IPS-11a (cell line): ENCODE data around the gene HOXA11.

Experiments
- H3K4me3 ChIP-seq: one replicate; pipeline ENCODE4 v1.5.1; 2013; ENCODE audit warnings: low read depth, low read length, control low read depth

HOXA11 gene

GRCh38 chr7:27185013-27185853, at the start of gene HOXA11:
Gene HOXA11 (minus strand): TSS chr7:27185232. CDS start chr7:27185144, 88 bp downstream.
- no peak within 1 kb of the TSS for H3K4me3 ChIP-seq

- no peak overlapping the region for H3K4me3 ChIP-seq
Observed at GRCh38 chr7:27229448-27229847, 44.4 kb upstream of the HOXA11 start.

GRCh38 chr7:27224983-27225934, 40.2 kb upstream of the HOXA11 start:
- H3K4me3 ChIP-seq = no peak overlapping the region

GRCh38 chr7:27223941-27224575, 39.0 kb upstream of the HOXA11 start:
- no peak overlapping the region for H3K4me3 ChIP-seq

- no peak overlapping the region for H3K4me3 ChIP-seq
Observed at GRCh38 chr7:27221201-27221797, 36.3 kb upstream of the HOXA11 start.

GRCh38 chr7:27220440-27220955, 35.5 kb upstream of the HOXA11 start:
- no peak overlapping the region for H3K4me3 ChIP-seq

- no peak overlapping the region for H3K4me3 ChIP-seq
Observed at GRCh38 chr7:27219821-27220220, 34.8 kb upstream of the HOXA11 start.

DNA sequence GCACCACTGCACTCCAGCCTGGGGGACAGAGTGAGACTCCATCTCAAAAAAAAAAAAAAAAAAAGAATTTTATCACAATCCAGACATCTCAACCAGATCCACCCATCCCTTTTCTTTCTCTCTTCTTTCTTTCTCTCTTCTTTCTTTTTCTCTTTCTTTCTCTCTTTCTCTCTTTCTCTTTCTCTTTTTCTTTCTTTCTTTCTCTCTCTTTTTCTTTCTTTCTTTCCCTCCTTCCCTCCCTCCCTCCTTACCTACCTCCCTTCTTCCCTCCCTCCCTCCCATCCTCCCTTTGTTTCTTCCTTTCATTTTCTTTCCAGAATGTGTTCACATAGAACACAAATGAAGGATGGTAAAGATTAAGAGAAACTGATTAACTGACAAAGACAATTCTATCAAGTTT, 32.9 kb upstream of the HOXA11 start:
- no peak overlapping the region for H3K4me3 ChIP-seq

- no peak overlapping the region for H3K4me3 ChIP-seq
Observed at GRCh38 chr7:27215356-27215755, 30.3 kb upstream of the HOXA11 start.

GRCh38 chr7:27214239-27214950, 29.4 kb upstream of the HOXA11 start:
- H3K4me3 ChIP-seq = no peak overlapping the region

- no peak overlapping the region for H3K4me3 ChIP-seq
Observed at GRCh38 chr7:27213433-27214238, 28.6 kb upstream of the HOXA11 start.

GRCh38 chr7:27212497-27213432, 27.7 kb upstream of the HOXA11 start:
- H3K4me3 ChIP-seq = no peak overlapping the region

DNA sequence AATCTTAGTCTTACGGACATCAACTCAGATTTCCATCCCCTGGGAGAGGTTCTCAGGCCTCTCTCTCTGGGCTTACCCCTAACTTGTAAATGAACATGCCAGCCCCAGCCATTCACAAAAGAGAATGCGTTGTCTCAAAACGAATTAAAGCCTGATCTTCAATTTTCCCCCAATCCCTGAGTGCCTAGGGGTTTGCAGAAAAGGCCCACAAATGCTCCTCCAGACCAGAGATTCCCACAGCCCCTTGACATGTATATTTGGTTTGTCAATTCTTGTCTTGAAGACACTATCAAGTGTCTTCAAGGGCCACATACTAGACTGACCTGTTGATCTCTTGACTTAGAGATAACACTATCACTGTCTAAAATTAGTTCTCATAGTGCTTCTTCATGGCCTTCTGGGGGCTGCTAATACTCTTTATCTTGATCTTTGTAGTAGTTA, 26.8 kb upstream of the HOXA11 start:
- H3K4me3 ChIP-seq = no peak overlapping the region

GRCh38 chr7:27211084-27211446, 26.0 kb upstream of the HOXA11 start:
- no peak overlapping the region for H3K4me3 ChIP-seq

GRCh38 chr7:27210441-27211083, 25.5 kb upstream of the HOXA11 start:
- H3K4me3 ChIP-seq = no peak overlapping the region

GRCh38 chr7:27209933-27210440, 25.0 kb upstream of the HOXA11 start:
- H3K4me3 ChIP-seq = no peak overlapping the region

- H3K4me3 ChIP-seq = no peak overlapping the region
Observed at GRCh38 chr7:27208998-27209397, 24.0 kb upstream of the HOXA11 start.
